Panc1 (cell line): ENCODE results near the gene B3GALNT1.

Experiments
- POLR2AphosphoS5 ChIP-seq: IDR thresholded peaks from 2 replicates; pipeline ENCODE4 v1.6.1; 2012; ENCODE audit warnings: mild to moderate bottlenecking, low read depth, low read length, moderate library complexity
- SIN3A ChIP-seq: IDR thresholded peaks from 2 replicates; pipeline ENCODE4 v1.6.1; 2012; ENCODE audit warnings: low read depth, mild to moderate bottlenecking, low read length, moderate library complexity, borderline replicate concordance; ENCODE audit not compliant: insufficient read depth
- TCF7L2 ChIP-seq: IDR thresholded peaks from 2 replicates; pipeline ENCODE4 v1.6.1; 2011; ENCODE audit warnings: mild to moderate bottlenecking, low read depth, low read length, inconsistent platforms
- TF ChIP-seq, protein P1 (sequence below): fragments of 450-650 bp; IDR thresholded peaks from 2 replicates; pipeline ENCODE4 v1.5.1; 2017; ENCODE audit warnings: mild to moderate bottlenecking
- TF ChIP-seq, protein P2 (sequence below), 2 experiments: IDR thresholded peaks; 2 replicates each; pipeline ENCODE4 v1.6.1; 2011 to 2012; ENCODE audit warnings: low read depth in 2 of 2, control low read depth in 1 of 2, low read length in 1 of 2, mild to moderate bottlenecking in 1 of 2, moderate library complexity in 1 of 2; ENCODE audit not compliant: insufficient read depth in 1 of 2

DNA sequence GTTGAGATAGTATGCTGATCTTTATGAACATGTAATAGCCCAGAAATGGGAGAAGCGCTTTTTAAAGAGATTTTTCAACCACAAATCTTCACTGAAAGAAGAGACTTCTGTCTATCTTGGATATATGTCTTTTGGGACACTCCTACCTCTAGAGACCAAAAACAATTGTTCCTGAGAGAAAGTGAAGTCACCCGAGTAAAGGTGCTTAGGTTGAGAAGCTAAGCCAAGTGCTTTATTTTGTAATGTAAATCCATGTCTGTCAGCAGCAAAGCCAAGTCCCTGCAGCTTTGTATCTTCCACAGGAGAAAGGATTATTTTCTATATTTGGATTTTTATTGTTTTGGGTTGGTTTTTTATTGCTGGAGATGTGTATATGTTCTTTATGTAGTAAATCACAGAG lies 32.1 kb upstream of the B3GALNT1 start:
- TF ChIP-seq TCF7L2 (no peak), POLR2AphosphoS5 (no peak), SIN3A (no peak)
- TF ChIP-seq, protein P1, sequence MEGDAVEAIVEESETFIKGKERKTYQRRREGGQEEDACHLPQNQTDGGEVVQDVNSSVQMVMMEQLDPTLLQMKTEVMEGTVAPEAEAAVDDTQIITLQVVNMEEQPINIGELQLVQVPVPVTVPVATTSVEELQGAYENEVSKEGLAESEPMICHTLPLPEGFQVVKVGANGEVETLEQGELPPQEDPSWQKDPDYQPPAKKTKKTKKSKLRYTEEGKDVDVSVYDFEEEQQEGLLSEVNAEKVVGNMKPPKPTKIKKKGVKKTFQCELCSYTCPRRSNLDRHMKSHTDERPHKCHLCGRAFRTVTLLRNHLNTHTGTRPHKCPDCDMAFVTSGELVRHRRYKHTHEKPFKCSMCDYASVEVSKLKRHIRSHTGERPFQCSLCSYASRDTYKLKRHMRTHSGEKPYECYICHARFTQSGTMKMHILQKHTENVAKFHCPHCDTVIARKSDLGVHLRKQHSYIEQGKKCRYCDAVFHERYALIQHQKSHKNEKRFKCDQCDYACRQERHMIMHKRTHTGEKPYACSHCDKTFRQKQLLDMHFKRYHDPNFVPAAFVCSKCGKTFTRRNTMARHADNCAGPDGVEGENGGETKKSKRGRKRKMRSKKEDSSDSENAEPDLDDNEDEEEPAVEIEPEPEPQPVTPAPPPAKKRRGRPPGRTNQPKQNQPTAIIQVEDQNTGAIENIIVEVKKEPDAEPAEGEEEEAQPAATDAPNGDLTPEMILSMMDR: no peak
- TF ChIP-seq, protein P2, sequence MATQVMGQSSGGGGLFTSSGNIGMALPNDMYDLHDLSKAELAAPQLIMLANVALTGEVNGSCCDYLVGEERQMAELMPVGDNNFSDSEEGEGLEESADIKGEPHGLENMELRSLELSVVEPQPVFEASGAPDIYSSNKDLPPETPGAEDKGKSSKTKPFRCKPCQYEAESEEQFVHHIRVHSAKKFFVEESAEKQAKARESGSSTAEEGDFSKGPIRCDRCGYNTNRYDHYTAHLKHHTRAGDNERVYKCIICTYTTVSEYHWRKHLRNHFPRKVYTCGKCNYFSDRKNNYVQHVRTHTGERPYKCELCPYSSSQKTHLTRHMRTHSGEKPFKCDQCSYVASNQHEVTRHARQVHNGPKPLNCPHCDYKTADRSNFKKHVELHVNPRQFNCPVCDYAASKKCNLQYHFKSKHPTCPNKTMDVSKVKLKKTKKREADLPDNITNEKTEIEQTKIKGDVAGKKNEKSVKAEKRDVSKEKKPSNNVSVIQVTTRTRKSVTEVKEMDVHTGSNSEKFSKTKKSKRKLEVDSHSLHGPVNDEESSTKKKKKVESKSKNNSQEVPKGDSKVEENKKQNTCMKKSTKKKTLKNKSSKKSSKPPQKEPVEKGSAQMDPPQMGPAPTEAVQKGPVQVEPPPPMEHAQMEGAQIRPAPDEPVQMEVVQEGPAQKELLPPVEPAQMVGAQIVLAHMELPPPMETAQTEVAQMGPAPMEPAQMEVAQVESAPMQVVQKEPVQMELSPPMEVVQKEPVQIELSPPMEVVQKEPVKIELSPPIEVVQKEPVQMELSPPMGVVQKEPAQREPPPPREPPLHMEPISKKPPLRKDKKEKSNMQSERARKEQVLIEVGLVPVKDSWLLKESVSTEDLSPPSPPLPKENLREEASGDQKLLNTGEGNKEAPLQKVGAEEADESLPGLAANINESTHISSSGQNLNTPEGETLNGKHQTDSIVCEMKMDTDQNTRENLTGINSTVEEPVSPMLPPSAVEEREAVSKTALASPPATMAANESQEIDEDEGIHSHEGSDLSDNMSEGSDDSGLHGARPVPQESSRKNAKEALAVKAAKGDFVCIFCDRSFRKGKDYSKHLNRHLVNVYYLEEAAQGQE (IDR thresholded peaks at IDR 0.05; ENCODE audit: insufficient read depth in 1 of 2, low read depth in 2 of 2, low read length in 1 of 2): no peak
